Mesendoderm (in vitro differentiated cells): ENCODE results near the gene KIF17.

Source experiments
- DNase-seq: peaks from one replicate; pipeline ENCODE4 v3.0.0; 2013
- H2AK5ac ChIP-seq: 2 replicates; pipeline ENCODE4 v1.6.1; 2013; ENCODE audit warnings: low read length, inconsistent platforms
- H2BK120ac ChIP-seq: 2 replicates; pipeline ENCODE4 v1.6.1; 2013; ENCODE audit warnings: low read depth, mild to moderate bottlenecking, low read length, moderate library complexity, mixed read lengths
- H2BK15ac ChIP-seq: replicated peaks from 2 replicates; pipeline ENCODE4 v1.6.1; 2013; ENCODE audit warnings: low read depth, mild to moderate bottlenecking, moderate library complexity
- H2BK5ac ChIP-seq: 2 replicates; pipeline ENCODE4 v1.6.1; 2013; ENCODE audit warnings: low read length, inconsistent platforms
- H3K18ac ChIP-seq: 2 replicates; pipeline ENCODE4 v1.6.1; 2013; ENCODE audit warnings: mild to moderate bottlenecking, low read length, mixed read lengths
- H3K23ac ChIP-seq: one replicate; pipeline ENCODE4 v1.6.1; 2013; ENCODE audit warnings: low read length
- H3K27ac ChIP-seq: 2 replicates; pipeline ENCODE4 v1.5.1; 2013; ENCODE audit warnings: low read depth, mild to moderate bottlenecking, inconsistent platforms, low read length, moderate library complexity
- H3K27me3 ChIP-seq: 2 replicates; pipeline ENCODE4 v1.6.1; 2013; ENCODE audit warnings: low read length, control low read depth, mild to moderate bottlenecking, inconsistent platforms; ENCODE audit not compliant: insufficient read depth, poor library complexity
- H3K36me3 ChIP-seq: 2 replicates; pipeline ENCODE4 v1.6.1; 2013; ENCODE audit warnings: low read length, inconsistent platforms; ENCODE audit not compliant: control insufficient read depth, insufficient read depth
- H3K4ac ChIP-seq: one replicate; pipeline ENCODE4 v1.6.1; 2013; ENCODE audit warnings: low read depth, mild to moderate bottlenecking, low read length, moderate library complexity
- H3K4me1 ChIP-seq: 2 replicates; pipeline ENCODE4 v1.6.1; 2013; ENCODE audit warnings: low read depth, low read length, inconsistent platforms; ENCODE audit not compliant: control insufficient read depth
- H3K4me2 ChIP-seq: 2 replicates; pipeline ENCODE4 v1.6.1; 2013; ENCODE audit warnings: low read length
- H3K4me3 ChIP-seq: 2 replicates; pipeline ENCODE4 v1.5.1; 2013; ENCODE audit warnings: mild to moderate bottlenecking, low read length
- H3K56ac ChIP-seq: one replicate; pipeline ENCODE4 v1.6.1; 2013; ENCODE audit warnings: low read length
- H3K79me1 ChIP-seq: 2 replicates; pipeline ENCODE4 v1.6.1; 2013; ENCODE audit warnings: low read length, inconsistent platforms
- H3K79me2 ChIP-seq: 2 replicates; pipeline ENCODE4 v1.6.1; 2013; ENCODE audit warnings: mild to moderate bottlenecking, low read length; ENCODE audit not compliant: control insufficient read depth, insufficient read depth
- H3K9ac ChIP-seq: 2 replicates; pipeline ENCODE4 v1.6.1; 2013; ENCODE audit warnings: low read length, inconsistent platforms
- H4K5ac ChIP-seq: one replicate; pipeline ENCODE4 v1.6.1; 2013; ENCODE audit warnings: low read length
- H4K8ac ChIP-seq: one replicate; pipeline ENCODE4 v1.6.1; 2013; ENCODE audit warnings: low read depth, mild to moderate bottlenecking, control low read depth, low read length, moderate library complexity
- WGBS: extraction: QIAGEN DNeasy Blood & Tissue Kit; methylation state at CpG from one replicate; pipeline ENCODE4 v1.1.7; 2013; ENCODE audit warnings: low lambda C conversion rate, missing lambda C conversion rate; ENCODE audit not compliant: insufficient coverage; ENCODE audit errors: extremely low coverage; 5-methylcytosine and 5-hydroxymethylcytosine counted together

The KIF17 gene

GRCh38 chr1:20684651-20685050 lies 33.2 kb downstream of the KIF17 start:
- Histone ChIP-seq H3K4me1 (no peaks in the 10 kb centered on the region), H2BK120ac (no peak overlapping the region), H2BK15ac (no peak overlapping the region), H2BK5ac (no peak overlapping the region), H3K79me2 (no peaks in the 10 kb centered on the region), H3K79me1 (no peaks in the 10 kb centered on the region), H3K36me3 (no peaks in the 10 kb centered on the region), H3K4me3 (no peak overlapping the region), H3K18ac (no peak overlapping the region), H3K23ac (no peak overlapping the region), H4K8ac (no peak overlapping the region), H3K4me2 (no peak overlapping the region), H2AK5ac (no peak overlapping the region), H3K27ac (no peak overlapping the region), H3K27me3 (no peaks in the 10 kb centered on the region), H3K56ac (no peak overlapping the region), H3K4ac (no peak overlapping the region), H4K5ac (no peak overlapping the region), H3K9ac (no peak overlapping the region)
- no CpG with 5 or more reads among the region's 14 CpGs for WGBS
- DNase-seq = no peak

GRCh38 chr1:20684050-20684620 lies 33.7 kb downstream of the KIF17 start:
- Histone ChIP-seq H2BK15ac (no peak overlapping the region), H3K36me3 (no peaks in the 10 kb centered on the region), H3K9ac (no peak overlapping the region), H3K56ac (no peak overlapping the region), H3K27me3 (no peaks in the 10 kb centered on the region), H3K4me1 (no peaks in the 10 kb centered on the region), H3K18ac (no peak overlapping the region), H2BK5ac (no peak overlapping the region), H3K27ac (no peak overlapping the region), H3K79me2 (no peaks in the 10 kb centered on the region), H3K23ac (no peak overlapping the region), H3K4me3 (no peak overlapping the region), H3K79me1 (no peaks in the 10 kb centered on the region), H3K4ac (no peak overlapping the region), H2BK120ac (no peak overlapping the region), H4K5ac (no peak overlapping the region), H2AK5ac (no peak overlapping the region), H4K8ac (no peak overlapping the region), H3K4me2 (no peak overlapping the region)
- no peak for DNase-seq
- no CpG with 5 or more reads among the region's 13 CpGs for WGBS

GRCh38 chr1:20683614-20684013 lies 34.2 kb downstream of the KIF17 start:
- H2BK15ac ChIP-seq = no peak overlapping the region
- no peaks in the 10 kb centered on the region for H3K27me3 ChIP-seq
- H3K18ac ChIP-seq = no peak overlapping the region
- H3K23ac ChIP-seq = no peak overlapping the region
- H2BK5ac ChIP-seq = no peak overlapping the region
- no peak overlapping the region for H3K4ac ChIP-seq
- no peak overlapping the region for H3K9ac ChIP-seq
- no CpG with 5 or more reads among the region's 10 CpGs for WGBS
- no peak overlapping the region for H4K5ac ChIP-seq
- H3K4me2 ChIP-seq = no peak overlapping the region
- H3K36me3 ChIP-seq = no peaks in the 10 kb centered on the region
- H3K79me2 ChIP-seq = no peaks in the 10 kb centered on the region
- no peak overlapping the region for H3K27ac ChIP-seq
- no peak for DNase-seq
- no peak overlapping the region for H2BK120ac ChIP-seq
- no peak overlapping the region for H4K8ac ChIP-seq
- no peaks in the 10 kb centered on the region for H3K79me1 ChIP-seq
- no peak overlapping the region for H3K56ac ChIP-seq
- no peaks in the 10 kb centered on the region for H3K4me1 ChIP-seq
- H2AK5ac ChIP-seq = no peak overlapping the region
- H3K4me3 ChIP-seq = no peak overlapping the region

DNA sequence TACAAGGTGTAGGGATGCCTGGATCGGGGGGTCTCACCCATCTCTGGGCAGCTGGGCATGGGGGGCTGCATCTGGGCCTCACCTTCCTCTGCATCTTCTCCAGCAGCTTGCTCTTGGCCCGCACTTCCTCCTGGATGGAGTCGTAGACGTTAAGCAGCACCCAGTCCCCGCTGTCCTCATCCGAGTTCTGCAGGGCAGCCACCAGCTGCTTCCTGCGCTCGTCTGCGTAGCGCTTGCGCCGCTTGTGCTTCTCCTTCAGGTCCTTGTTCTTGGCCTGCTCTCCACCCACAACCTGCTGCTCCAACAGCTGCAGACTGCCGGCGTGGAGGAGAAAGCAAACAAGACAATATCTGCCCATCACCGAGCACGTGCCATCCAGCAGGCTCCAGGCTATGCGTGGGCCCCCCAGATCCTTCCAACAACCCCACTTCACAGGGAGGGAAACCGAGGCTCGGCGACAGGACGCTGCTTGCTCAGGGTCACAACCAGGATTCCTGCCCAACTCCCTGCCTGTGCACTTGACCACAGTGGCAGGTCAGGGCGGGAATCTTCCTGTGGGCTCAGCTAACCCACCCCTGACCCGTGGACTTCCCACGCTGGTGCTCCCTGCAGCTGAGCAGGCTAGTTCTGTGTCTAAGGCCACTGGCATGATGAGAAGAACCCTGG lies 35.1 kb downstream of the KIF17 start:
- no CpG with 5 or more reads among the region's 24 CpGs for WGBS
- no peak for DNase-seq
- no peak overlapping the region for H2BK5ac ChIP-seq
- no peak overlapping the region for H2BK120ac ChIP-seq
- no peak overlapping the region for H4K5ac ChIP-seq
- no peaks in the 10 kb centered on the region for H3K27me3 ChIP-seq
- no peaks in the 10 kb centered on the region for H3K79me1 ChIP-seq
- no peak overlapping the region for H3K4ac ChIP-seq
- H3K4me2 ChIP-seq = no peak overlapping the region
- no peak overlapping the region for H3K9ac ChIP-seq
- H2BK15ac ChIP-seq = no peak overlapping the region
- no peaks in the 10 kb centered on the region for H3K79me2 ChIP-seq
- no peaks in the 10 kb centered on the region for H3K36me3 ChIP-seq
- no peak overlapping the region for H3K18ac ChIP-seq
- H4K8ac ChIP-seq = no peak overlapping the region
- no peaks in the 10 kb centered on the region for H3K4me1 ChIP-seq
- H3K56ac ChIP-seq = no peak overlapping the region
- no peak overlapping the region for H2AK5ac ChIP-seq
- H3K4me3 ChIP-seq = no peak overlapping the region
- H3K23ac ChIP-seq = no peak overlapping the region
- H3K27ac ChIP-seq = no peak overlapping the region

- no peak overlapping the region for H3K4me2 ChIP-seq
- no peaks in the 10 kb centered on the region for H3K27me3 ChIP-seq
- no peak overlapping the region for H3K9ac ChIP-seq
- H3K4me3 ChIP-seq = no peak overlapping the region
- no peak overlapping the region for H4K8ac ChIP-seq
- DNase-seq = no peak
- no peak overlapping the region for H3K18ac ChIP-seq
- no peak overlapping the region for H2BK15ac ChIP-seq
- no peak overlapping the region for H3K56ac ChIP-seq
- H3K79me2 ChIP-seq = no peaks in the 10 kb centered on the region
- no peak overlapping the region for H3K4ac ChIP-seq
- H3K23ac ChIP-seq = no peak overlapping the region
- no peaks in the 10 kb centered on the region for H3K36me3 ChIP-seq
- no peak overlapping the region for H2BK5ac ChIP-seq
- H3K27ac ChIP-seq = no peak overlapping the region
- WGBS = 100% methylated on average over 4 of the region's 9 CpGs
- no peak overlapping the region for H4K5ac ChIP-seq
- H3K79me1 ChIP-seq = no peaks in the 10 kb centered on the region
- H2BK120ac ChIP-seq = no peak overlapping the region
- no peaks in the 10 kb centered on the region for H3K4me1 ChIP-seq
- no peak overlapping the region for H2AK5ac ChIP-seq
These were observed 35.8 kb downstream of the KIF17 start for GRCh38 chr1:20681999-20682398.

DNA sequence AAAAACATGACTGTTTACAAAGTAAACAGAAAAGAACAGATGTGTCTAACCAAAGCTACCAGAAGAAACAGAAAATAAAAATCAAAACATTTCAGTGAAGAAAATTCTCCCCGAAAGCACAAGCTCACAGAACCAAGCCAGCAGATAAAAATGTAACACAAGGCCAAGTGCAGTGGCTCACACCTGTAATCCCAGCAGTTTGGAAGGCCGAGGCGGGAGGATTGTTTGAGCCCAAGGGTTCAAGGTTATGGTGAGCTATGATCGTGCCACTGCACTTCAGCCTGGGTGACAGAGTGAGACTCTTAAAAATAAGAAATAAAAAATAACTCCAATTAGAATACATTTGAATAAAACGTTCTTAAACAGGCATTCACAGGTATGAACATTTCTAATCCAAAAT lies 37.5 kb downstream of the KIF17 start:
- no peaks in the 10 kb centered on the region for H3K36me3 ChIP-seq
- WGBS = no CpG with 5 or more reads among the region's 5 CpGs
- DNase-seq = no peak
- H4K5ac ChIP-seq = no peak overlapping the region
- no peak overlapping the region for H2BK15ac ChIP-seq
- H3K56ac ChIP-seq = no peak overlapping the region
- H2AK5ac ChIP-seq = no peak overlapping the region
- no peak overlapping the region for H2BK120ac ChIP-seq
- no peak overlapping the region for H2BK5ac ChIP-seq
- no peak overlapping the region for H3K23ac ChIP-seq
- H3K18ac ChIP-seq = no peak overlapping the region
- H3K9ac ChIP-seq = no peak overlapping the region
- no peak overlapping the region for H4K8ac ChIP-seq
- no peak overlapping the region for H3K4me2 ChIP-seq
- no peaks in the 10 kb centered on the region for H3K4me1 ChIP-seq
- no peak overlapping the region for H3K4ac ChIP-seq
- no peaks in the 10 kb centered on the region for H3K27me3 ChIP-seq
- no peak overlapping the region for H3K4me3 ChIP-seq
- H3K27ac ChIP-seq = no peak overlapping the region
- no peaks in the 10 kb centered on the region for H3K79me2 ChIP-seq
- no peaks in the 10 kb centered on the region for H3K79me1 ChIP-seq
